HL-60/S4 (cell line): ENCODE measurements around the gene HAUS7.
"Not testable (repeated sequence)": the region's sequence is repeated elsewhere in the genome, so short reads cannot be mapped to it uniquely, and the experiment has no call there.

Experiments used
- in situ Hi-C: fragments of 300-500 bp; cut with MboI; formaldehyde crosslinking; loops from 2 replicates; pipeline ENCODE4 v1.14.3; 2022; ENCODE audit warnings: low sequenced_read_pairs

The HAUS7 gene

GRCh38 chrX:153411988-153412574 is 58.3 kb downstream of the HAUS7 start:
- in situ Hi-C loops: no loop called here

DNA sequence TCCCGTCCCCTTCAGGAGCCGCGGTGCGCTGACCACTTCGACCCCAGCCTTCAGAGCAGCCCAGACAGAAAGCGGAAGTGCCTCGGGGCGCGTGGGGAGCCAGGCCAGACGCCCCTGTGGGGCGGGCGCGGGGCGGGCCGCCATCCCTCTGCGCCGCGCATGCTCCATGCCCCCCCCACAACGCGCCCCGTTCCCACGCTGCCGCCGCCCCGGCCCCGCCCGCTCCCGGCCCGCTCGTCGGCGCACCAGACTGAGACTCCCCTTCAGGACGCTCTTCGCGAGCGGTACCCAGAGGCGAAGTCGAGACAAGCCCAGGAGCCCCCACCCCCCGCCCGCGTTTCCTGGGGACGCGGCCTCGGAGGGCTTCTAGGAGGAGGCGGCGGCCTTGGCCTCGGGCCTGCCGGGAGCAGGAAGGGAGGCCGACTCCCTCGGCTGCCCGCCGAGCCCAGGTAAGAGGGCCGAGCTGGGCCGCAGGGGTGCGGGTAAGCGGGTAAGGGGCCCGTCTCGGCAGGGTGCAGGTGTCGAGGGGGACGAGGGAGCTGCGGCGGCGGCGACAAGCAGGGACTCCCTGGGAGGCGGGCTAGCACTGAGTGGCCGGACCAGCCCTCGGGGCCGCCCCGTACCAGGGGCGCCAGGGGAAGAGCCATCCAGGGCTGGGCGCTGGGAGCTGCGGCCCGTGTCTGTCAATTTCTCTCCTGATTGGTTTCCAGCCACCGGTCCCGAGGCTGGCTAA is 59.0 kb downstream of the HAUS7 start, which contains the start of gene ZFP92:
Gene ZFP92, plus strand, starts transcription at position 218 of the 733 bp plus-strand sequence. CDS start 6,851 bp downstream, outside the sequence.
- in situ Hi-C loops: no loop called here

DNA sequence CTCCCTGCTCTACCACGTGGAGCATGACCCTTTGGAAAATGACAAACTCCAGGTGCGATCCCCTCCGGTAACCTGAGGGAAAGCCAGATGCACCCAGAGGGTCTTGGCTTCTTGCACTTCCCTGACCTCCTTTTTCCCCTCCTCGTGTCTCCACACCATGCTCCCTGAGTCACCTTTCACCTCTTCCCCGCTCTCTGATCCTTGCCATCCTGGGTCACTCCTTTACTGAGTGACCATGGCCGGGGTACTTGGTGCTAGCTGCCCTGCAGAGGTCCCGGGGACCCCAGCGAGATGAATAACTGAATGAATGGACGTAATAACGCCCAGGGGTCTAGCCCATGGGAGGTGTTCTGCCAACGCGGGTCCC is 59.5 kb downstream of the HAUS7 start:
- in situ Hi-C loops: no loop called here

- in situ Hi-C loops: no loop called here
These were observed 60.0 kb downstream of the HAUS7 start for GRCh38 chrX:153410373-153410772.

GRCh38 chrX:153409414-153410101 is 60.8 kb downstream of the HAUS7 start:
- in situ Hi-C loops: no loop called here

- in situ Hi-C loops: no loop called here
These were observed 61.5 kb downstream of the HAUS7 start for GRCh38 chrX:153408871-153409351.

DNA sequence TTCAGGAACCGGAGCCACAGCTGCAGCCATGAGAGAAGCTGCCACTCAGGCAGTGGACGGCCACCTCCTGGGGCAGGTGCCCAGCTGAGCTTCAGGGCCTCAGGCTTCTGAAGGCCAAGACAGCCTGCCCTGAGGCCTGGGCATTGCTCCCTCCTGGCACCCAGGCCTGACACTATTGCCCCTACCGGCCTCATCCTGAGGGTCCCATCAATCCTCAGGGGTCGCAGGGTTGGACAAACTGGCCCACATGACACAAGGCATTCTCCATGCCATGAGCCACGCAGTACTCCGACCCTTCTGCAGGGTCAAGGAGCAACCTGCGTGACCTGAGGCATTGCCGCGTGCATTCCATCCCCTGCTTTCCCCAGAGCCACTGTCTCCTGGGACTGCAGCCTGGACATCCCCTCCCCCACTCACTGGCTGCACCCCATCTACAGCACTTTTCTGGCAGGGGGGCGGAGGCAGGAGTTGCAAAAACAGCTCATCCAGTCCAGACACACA is 62.1 kb downstream of the HAUS7 start:
- in situ Hi-C loops: no loop called here

- in situ Hi-C loops: no loop called here
These were observed 62.6 kb downstream of the HAUS7 start for GRCh38 chrX:153407736-153408135.

- in situ Hi-C loops: no loop called here
These were observed 63.5 kb downstream of the HAUS7 start for GRCh38 chrX:153406903-153407302.

DNA sequence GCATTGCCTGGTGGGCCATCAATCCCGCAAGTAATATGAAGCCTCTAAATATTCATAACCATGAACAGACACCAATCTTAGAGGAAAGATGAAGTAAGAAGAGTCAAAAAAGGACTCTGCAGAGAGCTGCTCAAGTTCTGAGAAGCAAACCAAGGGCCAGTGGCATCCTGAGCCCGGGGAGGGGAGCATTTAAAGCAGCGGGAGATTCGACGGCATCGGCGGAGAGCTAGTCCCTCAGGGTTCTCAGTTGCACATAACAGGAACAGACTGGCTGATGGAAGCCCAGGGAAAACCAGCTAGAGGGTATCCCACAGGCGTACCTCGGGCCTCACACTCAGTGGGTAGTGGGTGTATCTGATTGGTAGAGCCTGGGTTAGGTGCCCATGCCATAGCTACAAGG is 64.4 kb downstream of the HAUS7 start:
- in situ Hi-C loops: no loop called here

- in situ Hi-C loops: no loop called here
These were observed 65.0 kb downstream of the HAUS7 start for GRCh38 chrX:153405426-153405825.

GRCh38 chrX:153404333-153404732 is 66.0 kb downstream of the HAUS7 start:
- in situ Hi-C loops: not testable (repeated sequence)

DNA sequence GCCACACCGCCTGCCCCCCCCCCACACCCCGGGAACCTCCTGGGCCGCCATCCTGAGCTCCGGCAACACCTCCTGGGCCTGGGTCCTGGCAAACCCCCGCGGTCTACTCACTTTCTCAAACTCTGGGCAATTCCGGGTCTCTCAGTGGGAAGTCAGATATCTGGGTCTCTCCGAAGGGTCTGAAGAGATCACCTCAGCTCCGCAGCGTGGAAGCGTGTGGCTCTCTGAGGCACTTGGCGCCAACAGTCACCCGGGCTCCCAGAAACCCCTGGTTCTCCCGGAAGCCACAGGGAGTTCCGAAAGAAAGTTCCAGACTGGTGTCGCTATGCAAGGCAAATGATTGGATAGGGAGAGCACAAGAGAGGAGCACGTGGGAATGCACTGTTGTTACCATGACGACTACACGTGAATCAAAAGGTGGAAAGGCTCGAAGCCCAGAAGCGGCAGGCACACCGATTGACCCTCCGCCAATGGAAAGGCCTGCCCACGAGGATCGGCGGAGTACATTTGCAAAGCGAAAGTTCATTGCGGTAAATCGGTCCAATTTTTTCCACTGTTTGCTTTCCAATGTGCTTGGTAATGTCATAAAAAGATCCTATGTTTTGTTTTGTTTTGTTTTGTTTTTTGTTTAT is 69.1 kb downstream of the HAUS7 start, which contains the start of gene PNMA6E:
Gene PNMA6E, minus strand, starts transcription at position 218 of the 632 bp plus-strand sequence. CDS start 2,501 bp downstream, outside the sequence.
- in situ Hi-C loops: no loop called here

DNA sequence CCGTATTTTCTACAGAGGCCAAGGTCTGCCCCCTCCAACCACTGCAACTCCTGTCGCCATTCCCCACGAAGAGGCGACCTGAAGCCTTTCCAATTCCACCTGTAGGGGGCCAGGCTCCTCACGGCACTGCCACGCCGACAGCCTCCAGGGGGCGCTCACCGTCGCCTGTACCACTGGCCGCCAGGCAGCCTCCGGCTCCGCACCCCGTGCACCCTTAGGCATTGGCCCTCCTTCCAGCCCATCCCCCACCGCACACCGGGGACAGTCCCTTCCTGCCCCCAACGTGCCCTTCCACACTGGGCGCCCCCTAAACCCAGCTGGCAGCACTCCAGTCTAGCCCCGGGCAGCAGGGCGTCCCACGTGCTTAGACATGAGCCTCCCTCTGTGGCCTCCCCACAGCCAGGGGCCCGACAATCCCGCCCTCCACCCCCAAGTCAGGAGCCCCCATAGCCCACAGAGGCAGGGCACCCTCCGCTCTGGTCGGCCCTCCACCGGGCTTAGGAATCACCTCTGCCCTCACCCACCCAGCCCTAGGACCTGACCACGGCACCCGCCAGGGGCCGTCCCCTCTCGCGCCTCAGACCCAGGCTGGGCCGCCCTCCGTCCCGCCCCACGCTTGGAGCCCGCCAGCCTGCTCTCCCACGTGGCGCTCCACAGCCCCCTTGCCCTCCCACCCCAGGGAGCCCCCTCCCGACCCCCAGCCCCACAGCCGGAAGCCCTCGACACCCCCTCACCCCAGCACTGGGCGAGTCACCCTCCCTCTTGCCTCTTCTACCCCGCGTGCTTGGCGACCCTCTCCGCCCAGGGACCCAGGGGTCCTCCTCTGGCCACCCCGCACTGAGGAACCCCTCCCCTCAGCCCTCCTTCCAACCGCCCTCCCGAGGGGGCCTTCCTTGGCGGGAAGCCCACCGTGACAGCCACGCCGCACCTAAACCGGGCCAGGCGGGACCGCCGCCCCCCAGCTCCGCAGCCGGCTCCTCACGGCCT is 69.9 kb downstream of the HAUS7 start:
- in situ Hi-C loops: no loop called here

DNA sequence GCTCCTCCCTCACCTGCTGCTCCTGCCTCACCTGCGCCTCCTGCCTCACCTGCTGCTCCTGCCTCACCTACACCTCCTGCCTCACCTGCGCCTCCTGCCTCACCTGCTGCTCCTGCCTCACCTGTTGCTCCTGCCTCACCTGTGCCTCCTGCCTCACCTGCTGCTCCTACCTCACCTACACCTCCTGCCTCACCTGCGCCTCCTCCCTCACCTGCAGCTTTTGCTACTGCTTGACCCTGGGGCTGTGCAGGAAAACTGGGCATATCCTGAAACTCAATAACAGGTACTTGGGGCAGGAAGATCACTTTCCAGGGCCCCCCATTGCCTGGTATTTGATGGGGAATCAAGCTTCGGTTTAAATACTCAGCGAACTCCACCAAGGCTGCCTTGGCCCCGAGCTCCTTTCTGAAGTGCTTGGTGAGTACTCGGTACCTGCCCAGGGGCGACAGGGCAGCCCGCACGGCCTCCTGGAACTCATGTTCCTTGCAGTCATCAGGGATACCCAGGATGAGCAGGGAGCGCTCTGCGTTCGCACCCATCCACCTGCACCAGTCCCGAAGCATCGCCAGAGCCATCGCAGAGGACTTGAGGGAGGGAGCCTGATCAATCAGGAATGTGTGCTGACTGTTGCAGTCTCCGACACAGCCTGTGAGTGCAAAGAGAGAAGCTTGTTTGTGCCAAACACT is 72.0 kb downstream of the HAUS7 start:
- in situ Hi-C loops: no loop called here
